GM21619 (cell line): ENCODE measurements around the gene TMEM175.

Source experiments
- ATAC-seq: cut with Tn5 transposase; IDR thresholded peaks from one replicate; pipeline ENCODE4 v1.9.1; 2021; ENCODE audit not compliant: unreplicated experiment

Gene TMEM175

DNA sequence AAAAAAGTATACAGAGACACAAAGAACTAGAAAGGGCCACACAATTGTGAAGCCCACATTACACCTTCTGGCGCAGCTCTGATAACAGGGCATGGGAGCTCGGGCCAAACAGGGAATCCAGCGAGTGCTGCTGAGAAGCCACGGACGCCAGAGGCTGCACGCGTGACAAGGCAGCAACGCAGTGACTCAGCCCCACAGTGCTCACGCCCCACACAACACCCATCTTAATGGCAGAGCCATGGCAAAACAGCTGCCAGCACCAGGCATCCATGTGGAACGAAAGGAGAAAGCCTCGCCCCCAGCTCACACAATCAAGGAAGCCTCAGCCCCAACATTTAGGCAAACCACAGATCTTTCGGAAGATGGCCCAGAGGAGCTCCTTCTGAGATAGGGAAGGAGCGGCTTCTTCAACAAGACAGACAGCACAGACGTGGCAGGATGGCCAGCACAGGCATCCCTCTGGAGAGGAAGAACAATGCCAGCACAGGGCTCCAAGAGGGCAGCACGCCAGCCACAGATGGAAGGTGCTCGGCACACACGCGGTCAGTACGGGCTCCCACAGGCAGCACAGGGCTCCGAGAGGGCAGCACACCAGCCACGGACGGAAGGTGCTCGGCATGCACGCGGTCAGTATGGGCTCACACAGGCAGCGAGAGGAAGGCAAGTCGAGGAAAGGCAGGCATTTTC is 33.2 kb upstream of the TMEM175 start:
- ATAC-seq: no peak

DNA sequence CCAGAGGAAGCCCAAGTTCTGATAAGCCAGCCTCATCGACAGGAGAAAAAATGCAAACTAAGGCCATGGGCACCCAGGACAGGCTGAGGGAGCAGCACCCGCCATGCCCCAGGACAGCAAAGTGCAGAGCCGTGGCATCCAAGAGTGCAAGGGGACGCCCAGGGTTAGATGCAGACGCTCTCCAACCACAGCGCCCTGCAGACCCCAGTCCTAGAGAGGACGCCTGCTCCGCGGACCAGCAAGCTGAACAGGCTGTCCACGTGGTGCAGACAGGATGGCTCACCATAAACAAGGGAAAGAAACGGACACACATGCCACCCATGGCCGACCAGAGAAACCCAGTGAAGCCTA is 32.7 kb upstream of the TMEM175 start:
- ATAC-seq: no peak

GRCh38 chr4:900073-900472 is 32.2 kb upstream of the TMEM175 start:
- no peak for ATAC-seq

DNA sequence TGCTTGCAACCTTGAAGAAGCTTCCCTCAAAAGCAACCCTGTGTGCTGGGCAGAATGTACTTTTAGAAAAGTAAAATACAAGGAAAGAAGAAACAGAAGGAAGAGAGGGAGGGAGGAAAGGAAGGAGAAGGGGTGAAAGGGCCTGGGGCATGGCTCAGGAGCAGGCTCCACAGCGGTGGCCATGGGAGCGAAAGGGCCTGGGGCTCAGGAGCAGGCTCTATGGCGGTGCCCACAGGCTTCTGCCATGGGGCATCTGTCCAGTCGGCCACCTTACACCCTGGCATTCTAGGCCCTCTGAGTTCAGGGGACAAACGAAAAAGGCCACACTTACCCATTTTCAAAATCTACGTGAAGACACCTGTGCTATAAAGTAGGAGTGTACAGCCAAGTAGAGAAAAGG is 31.5 kb upstream of the TMEM175 start:
- no peak for ATAC-seq

GRCh38 chr4:901192-901910 is 30.9 kb upstream of the TMEM175 start:
- ATAC-seq: no peak

- no peak for ATAC-seq
Observed at GRCh38 chr4:903066-904046, 28.9 kb upstream of the TMEM175 start.

DNA sequence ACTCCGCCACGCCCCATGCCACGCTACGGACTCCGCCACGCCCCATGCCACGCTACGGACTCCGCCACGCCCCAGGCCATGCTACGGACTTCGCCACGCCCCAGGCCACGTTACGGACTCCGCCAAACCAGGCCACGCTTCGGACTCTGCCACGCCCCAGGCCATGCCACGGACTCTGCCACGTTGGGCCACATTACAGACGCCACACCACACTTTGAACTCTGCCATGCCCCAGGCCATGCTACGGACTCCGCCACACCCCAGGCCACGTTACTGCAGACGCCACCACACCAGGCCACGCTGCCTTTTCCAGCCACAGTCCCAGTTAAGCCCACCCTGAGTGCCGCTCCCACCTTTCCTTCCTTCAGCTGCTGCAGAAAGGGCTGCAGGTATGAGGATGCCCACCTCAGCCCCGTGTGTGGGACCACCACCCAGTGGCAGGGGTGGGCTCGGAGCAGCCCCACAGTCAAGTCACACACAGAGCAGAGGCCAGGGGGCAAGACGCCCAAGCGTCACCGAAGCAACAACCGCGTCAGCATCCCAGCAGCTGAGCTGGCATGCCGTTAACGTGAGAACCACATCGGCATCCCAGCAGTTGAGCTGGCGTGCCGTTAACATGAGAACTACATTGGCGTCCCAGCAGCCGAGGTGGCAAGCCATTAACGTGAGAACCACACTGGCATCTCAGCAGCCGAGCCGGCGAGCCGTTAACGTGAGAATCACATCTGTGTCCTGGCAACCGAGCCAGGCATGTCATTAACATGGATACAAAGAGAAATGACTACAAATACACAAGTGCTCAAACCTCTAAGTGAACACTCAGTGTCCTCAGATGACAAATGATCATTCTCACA is 26.5 kb upstream of the TMEM175 start:
- no peak for ATAC-seq

- no peak for ATAC-seq
Observed at GRCh38 chr4:906339-907102, 25.7 kb upstream of the TMEM175 start.

GRCh38 chr4:907103-907400 is 25.2 kb upstream of the TMEM175 start:
- ATAC-seq: no peak

GRCh38 chr4:907691-908425 is 24.4 kb upstream of the TMEM175 start:
- ATAC-seq: no peak

GRCh38 chr4:909131-909571 is 23.1 kb upstream of the TMEM175 start:
- no peak for ATAC-seq

DNA sequence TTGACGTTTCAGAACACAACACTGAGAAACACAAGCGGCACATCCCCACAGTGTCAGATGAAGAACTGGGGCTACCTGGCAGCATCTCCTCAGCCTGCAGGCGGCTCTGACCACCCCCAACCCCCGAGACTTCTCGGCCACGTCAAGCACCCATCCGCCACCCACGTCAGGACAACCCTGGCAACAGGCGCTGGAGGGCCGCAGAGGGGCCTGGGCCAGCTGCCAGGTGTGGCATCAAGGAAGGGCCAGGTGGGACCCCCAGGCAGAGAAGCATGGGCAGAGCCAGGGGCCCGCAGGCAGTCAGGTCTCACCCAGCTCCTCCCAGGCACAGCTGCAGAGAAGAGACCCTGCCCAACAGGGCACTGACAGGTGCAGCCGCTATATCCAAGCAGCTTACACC is 22.4 kb upstream of the TMEM175 start:
- no peak for ATAC-seq

DNA sequence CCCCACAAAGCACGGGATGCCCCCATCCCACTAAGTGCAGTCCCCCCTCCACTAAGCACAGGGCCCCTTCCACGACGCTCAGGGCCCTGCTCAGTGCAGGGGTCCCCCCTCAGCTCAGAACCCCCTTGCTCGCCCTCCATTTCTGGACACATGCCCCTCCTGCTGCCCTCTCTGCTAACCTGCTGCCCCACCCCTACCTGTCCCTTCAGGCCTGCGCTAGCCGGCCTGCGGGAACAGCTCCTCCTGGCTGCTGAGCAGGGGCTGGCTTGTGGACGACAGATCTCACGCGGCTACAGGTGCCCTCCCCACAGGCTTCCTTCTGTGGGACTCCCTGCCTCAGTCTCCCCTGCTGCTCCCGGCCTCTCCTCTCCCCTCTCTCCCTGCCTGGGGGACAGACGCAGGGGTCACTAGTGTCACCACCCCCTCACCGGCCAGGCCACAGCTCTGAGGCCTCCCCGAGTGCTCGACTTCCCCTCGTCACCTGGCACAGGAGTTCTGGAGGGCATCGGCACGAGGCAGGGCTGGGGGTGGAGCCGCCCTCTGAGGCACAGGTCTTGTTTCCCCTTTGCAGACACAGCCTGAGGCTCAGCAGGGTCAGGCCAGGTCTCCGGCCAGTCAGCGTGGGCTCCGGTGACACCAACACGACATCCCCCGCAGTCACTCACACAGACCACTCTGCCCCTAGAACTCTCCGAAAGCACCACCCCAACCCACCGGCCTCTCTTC is 21.7 kb upstream of the TMEM175 start:
- ATAC-seq: no peak

DNA sequence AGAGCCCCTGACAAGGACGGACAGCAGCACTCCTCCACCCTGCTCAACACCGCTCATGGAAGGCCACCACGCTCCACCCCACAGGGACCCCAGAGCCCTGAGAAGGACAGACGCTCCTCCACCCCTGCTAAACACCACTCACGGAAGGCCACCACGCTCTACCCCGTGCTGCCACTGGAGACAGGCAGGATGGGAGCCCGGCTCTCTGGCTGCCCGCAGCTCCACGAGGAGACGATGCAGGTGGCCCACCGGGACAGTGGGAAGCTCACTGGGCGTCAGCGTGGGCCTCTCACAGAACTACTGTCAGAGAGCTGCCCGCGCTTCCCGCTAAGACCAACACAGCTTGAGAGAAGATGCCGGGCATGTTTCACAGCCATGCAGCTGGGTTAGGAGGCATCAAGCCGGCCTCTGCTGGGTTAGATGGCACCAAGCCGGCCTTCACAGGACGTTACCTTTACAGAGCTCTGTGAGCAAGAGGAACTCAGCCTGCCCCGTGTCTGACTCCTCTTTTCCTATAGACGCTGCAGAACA is 21.0 kb upstream of the TMEM175 start:
- ATAC-seq: no peak

DNA sequence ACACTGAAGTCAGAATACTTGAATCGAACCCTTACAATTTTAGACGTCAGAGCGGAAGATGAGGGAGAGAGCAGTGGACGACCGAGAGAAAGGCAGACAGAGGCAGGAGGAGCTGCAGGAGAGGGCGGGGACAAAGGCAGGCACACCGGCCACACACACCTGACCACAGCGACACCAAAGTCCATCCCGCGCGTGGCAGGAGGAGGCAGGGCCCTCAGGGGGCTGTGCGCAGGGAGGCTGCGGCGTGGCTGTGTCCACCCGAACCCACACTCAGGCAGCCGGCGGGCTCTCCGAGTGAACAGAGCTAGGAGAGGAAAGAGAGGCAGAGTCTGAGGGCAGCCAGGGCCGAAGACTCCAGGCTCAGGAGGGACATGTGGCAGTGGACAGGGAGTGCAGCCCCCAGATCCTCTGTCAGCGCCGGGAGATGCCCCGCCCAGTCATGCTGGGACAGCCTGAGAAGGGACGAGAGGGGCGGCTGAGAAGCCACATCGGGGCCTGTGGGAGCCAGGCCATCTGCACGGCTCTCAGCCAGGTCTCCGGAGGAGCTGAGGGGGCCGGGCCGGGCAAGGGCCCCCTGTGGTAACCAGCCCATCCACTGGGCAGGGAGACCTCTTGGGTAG is 20.3 kb upstream of the TMEM175 start:
- no peak for ATAC-seq

GRCh38 chr4:912548-913279 is 19.5 kb upstream of the TMEM175 start:
- ATAC-seq: no peak

DNA sequence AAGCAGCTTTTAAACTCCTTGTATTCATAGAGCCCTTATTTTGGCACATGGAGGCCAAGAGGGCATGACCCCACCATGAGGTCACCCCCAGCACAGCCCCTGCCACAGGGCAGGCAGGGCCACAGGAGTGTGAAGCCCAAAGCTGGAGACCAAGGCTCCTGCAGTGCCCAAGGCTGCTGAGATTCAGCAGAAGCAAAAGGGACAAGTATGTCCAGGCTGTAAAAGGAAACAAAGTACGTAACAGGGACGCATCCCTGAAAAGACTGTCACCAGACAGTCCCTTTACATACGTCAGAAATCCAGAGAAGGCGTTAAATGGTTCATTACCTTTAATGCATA is 19.0 kb upstream of the TMEM175 start:
- ATAC-seq: no peak

GRCh38 chr4:914531-914930 is 17.7 kb upstream of the TMEM175 start:
- no peak for ATAC-seq
